GM21717 (cell line): Measurements from ENCODE around the gene NGEF.
"Not testable (repeated sequence)": the region's sequence is repeated elsewhere in the genome, so short reads cannot be mapped to it uniquely, and the experiment has no call there.

Experiments used
- ATAC-seq: cut with Tn5 transposase; IDR thresholded peaks from one replicate; pipeline ENCODE4 v1.9.1; 2021; ENCODE audit warnings: mild to moderate bottlenecking, moderate library complexity; ENCODE audit not compliant: unreplicated experiment

NGEF gene

DNA sequence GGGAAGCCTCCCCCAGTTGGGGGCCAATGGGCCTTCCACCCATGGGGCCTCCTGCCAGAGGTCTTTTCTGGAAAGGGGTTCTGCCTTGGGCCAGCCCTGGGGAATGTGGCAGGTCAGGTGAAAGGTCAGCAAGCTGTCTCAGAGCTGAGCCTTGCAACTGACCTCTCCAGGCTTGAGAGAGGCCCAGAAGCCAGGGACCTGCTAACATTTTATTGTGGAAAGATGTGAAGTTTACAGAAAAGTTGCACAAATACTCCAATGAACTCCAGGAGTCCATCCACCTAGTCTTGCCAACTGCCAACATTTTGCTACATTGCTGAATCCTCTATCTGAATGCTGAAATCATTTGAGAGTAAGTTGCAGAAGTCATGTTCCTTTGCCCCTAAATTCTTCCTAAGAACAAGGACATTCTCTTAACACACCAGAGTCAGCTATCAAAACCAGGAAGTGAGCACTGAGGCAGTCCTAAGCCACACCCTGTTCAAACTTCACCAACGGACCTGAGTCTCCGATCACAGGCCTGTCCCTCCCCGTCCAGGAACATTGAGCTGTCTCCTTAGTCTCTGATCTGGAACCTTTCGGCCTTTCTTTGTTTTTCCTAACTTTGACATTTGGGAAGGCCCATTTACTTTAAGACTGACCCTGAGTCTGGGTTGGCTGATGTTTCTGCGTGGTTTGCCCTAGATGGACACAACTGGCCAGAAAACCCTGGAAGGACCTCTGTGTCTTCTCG, 139.0 kb downstream of the NGEF start:
- ATAC-seq = no peak

DNA sequence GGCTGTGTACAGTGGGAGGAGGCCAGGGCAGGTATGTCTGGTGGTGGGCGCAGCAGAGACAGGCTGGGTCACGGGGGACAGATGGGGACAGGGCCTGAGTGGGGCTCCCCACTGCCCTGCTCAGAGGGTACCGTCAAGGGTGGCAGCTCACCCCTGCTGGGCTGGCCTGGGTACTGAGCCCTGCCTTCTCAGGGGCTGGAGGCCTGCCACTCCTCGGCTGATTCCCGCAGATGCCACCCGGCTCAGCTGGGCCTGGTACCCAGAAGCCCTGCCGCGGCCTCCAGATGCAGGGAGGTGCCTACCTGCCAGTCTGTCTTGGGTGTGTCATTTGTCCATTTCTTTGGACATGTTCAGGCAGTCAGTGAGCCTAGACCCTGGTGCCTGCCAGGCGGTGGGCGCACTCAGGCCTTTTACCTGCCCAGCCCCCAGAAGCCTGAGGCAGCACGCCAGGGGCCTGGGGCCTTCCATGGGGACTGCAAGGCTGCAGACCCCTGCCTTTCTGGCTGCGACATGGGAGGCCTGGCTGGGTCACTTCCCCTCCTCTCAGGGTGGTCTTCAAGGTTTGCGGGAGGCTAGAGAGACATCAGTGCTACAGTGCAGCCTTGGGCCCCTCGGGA, 139.7 kb downstream of the NGEF start:
- no peak for ATAC-seq

DNA sequence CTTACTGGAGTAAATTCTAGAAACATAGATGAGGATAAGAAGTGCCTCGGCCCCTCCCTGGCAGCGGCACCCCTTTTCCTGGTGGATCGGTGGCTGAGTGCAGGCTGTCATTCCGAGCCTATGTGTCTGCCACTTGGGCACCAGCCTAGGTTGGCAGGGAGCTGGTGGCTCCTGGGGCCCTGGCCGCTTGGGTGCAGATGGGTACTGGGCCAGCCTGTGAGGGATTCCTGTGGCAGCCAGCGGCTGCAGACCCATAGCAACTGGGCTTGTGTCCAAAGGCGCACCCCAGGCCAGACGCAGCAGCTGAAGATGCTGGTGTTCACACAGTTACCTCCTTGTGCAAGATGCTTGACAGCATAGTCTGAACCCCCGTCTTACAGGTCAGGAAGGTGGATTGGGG, 140.2 kb downstream of the NGEF start:
- ATAC-seq = no peak

DNA sequence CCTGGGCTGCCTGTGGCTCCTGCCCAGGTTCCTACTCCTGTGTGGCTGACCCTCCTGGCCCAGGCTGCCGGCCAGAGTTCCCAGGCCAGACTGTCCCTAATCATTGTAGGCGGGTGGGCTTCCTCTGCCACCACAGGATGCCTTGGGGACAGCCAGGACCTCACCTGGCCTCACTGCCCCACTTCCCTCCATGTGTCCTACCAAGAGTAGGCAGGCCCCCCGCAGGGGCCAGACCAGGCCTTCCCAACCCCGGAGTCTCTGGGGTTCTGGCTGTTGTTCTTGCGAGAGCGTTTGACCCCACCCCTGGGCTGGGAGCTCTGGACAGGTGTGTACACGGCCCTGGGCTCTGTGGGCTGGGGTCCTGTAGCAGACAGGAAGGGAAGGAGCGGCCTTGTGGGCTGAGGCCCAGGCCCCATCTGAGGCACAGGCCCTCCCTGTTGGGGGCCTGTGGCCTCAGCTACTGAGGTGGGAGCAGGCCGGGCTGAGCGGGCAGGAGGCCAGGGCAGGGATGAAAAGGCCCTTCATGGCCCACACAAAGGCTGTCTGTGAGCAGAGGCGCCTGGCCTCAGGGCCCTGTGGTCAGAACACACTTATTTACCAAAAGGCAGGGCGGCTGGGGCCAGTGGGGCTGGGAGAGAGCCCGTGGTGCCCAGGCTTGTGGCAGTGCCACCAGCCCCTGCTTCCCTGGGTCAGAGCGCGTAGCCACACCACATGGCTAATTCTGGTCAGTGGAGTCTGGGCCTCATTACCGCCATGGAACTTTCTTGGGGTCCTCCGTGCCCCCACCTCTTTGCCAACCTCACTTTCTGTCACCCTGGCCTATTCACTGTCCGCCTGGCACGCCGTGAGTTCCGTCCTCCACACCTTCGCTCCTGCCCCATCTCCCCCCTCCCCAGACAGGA, 141.0 kb downstream of the NGEF start:
- no peak for ATAC-seq

DNA sequence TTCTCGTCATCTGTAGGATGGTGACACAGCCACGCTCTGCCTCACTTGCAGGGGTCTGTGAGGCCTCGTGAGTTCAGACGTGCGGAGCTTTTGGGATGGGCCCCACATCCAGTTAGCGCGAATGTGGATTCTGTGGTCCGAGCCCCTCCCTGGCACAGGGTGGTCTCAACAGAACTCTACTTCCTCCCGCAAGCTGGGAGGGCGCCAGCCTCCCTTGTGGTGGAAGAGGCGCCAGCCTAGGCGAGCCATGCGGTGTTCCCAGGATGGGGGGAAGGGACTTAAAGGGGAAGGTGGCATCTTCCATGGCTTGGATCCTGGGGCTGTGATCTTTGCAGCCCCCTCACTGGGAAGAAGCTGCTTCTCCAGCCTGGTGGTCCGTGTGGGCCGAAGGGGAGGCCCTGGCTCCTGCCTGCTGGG, 141.6 kb downstream of the NGEF start:
- ATAC-seq = no peak

DNA sequence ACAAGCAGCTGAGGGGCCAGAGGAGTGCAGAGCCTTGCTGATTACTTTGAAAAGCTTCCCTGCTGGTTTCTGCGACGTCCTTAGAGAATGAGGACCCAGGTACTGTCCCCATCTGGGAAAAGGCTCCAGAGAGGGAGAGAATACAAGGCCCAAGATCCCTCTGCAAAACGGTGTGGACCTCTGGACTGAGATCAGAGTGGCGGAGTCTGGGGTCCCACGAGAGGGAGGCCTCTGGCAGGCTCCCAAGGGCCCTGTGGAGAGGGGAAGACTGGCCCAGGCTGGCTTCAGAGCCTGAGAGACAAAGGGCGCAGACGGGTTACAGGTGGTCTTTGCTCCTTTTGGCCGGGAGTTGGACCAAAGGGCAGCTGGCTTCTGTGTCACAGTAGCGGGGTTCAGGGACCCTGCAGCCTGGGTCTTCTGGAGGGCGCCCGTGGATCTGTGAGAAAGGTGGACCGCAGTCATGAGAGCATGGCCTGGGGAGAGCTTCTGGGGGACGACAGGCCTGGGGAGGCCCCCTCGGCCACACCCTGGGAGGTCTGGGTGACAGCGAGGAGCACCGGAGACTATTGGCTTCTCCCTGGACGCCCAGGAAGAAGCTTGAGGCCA, 142.2 kb downstream of the NGEF start:
- no peak for ATAC-seq

DNA sequence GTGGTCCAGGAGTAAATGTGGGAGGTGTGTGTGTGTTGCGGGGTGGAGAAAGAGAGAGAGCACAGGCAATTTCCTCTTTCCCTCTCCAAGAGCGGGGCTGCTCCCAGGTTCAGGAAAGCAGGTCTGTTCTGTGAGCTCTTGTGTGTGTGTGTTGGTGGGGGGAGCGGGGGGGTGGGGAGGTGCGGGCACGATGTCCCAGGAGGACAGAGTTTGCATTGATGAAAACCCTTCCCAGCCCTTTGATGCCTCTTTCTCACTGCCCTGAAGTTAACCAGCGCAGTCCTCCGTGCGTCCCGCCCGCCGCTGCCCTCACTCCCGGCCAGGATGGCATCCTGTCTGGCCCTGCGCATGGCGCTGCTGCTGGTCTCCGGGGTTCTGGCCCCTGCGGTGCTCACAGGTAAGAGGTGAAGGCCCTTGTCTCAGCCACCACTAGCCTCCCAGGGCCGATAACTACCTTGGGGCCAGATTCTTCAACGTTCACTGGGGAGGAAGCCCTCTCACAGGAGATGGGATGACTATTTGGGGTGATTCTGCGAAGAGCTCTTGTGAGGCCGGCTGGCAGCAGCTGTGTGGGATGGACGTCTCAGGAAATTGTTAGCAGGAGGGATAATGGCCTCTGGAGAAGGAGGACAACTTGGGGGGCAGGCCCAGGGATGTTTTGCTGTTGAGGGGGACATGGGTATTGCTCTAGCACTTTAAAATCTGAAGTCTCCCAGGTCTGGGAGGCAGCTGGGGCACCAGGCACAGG, 142.9 kb downstream of the NGEF start, which contains the start of gene SNORC:
Gene SNORC, plus strand, starts transcription at position 247 of the 748 bp plus-strand sequence. Its CDS starts 78 bp downstream, at position 325.
- ATAC-seq = no peak

DNA sequence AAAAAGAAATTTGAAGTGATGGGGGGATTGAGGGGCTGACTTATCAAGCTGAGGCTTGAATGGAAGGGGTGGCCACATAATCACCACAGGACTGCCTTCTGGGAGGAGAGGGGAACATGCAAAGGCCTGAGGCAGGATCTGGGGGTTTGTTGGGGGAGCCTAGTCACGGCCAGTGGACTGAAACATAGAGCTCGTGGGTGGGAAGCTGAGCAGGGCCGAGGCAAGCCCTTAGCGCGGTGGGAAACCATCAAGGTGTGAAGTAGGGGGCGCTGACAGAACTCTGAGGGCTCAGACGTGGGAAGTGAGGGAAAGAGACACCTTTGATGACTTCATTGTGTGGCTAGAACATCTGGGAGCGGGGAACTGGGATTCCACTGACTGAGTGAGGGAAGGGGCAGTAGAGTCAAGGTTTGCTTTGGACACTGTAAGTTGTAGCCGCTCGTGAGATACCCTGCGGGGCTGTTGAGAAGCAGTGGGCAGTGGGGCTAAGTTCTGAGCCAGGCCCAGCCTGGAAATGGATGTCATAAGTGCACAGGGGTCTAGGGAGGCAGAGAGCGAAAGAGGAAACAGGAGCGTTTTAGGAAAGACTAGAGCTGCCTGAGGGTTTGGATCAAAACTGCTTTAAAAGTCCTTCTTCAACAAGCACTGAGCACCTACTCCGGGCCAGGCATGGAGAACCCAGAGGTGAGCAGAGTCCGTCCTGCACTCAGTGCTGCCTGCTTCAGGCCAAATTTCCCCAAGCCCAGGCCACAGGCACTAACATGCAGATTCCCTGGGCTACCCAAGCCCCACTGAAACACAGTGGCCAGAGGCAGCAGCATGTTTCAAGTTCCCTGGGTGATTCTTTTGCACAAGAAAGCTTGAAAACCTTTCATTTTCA, 143.7 kb downstream of the NGEF start:
- ATAC-seq = no peak

DNA sequence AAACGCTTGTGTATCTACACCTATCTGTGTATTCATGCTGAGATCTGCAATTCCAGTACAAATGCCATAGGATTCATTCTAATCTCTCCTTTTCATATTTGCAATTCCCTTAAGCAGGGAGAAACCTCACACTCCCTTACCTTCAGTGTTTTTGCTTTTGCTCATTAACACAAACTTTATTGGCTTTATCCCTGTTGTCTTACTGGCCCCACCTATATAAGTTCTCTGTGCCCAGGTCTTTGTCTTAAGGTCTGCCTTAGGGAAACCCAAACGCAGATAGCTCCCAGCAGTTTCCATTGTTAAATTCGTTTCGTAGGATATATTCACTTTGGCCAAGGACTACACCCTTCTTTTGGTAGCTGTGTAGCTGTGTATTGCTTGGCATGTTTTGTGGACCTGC, 147.0 kb downstream of the NGEF start:
- no peak for ATAC-seq

DNA sequence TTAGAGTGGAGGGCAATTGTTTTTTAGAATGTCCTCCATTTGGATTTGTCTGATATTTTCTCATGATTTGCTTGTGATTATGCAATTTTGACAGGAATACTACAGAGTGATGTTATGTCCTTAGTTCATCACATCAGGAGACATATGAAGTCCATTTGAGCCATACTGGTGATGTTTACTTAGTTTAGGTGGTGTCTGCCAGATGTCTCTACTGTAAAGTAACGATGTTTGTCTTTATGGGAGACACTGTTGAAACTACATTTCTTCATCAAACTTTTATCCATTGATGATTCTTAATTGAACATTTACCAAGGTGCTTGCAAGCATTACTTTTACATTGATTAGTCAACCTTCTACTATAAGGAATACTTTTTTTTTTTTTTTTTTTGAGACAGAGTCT, 147.9 kb downstream of the NGEF start:
- no peak for ATAC-seq

DNA sequence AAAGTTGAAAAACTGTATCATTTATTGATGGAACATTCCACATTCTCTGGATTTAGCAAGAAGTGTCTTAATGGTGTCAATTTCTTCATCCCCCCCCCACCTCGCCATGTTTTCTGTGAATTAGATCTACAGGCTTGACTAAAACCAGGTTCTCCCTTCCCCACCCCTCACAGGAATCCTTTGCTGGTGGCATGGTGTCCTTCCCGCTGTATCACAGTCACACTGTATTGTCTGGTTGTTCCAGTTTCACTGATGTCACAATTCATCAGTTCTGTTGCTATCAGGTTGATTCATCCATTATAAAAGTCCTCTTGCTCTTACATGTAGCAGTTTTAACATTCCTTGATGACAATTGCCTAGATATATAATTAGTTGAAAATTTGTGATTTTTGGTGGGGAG, 149.1 kb downstream of the NGEF start:
- no peak for ATAC-seq

DNA sequence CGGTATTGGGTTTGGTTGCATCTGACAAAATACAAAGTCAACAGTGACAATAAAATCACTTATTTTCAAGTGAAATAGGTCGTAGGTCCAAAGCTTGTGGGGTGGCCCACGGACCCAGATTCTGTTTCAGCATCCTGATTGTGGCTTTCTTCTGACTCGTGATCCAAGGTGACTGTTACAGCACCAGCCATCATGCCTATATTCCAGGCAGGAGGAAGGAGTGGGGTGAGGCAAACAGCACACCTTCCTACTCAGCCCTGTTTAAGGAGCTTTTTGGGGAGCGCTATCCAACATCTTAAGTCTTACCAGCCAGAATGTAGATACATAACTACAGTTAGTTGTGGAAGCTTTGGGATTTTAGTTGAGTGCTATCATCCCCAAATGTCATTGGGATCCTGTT, 151.7 kb downstream of the NGEF start:
- no peak for ATAC-seq

DNA sequence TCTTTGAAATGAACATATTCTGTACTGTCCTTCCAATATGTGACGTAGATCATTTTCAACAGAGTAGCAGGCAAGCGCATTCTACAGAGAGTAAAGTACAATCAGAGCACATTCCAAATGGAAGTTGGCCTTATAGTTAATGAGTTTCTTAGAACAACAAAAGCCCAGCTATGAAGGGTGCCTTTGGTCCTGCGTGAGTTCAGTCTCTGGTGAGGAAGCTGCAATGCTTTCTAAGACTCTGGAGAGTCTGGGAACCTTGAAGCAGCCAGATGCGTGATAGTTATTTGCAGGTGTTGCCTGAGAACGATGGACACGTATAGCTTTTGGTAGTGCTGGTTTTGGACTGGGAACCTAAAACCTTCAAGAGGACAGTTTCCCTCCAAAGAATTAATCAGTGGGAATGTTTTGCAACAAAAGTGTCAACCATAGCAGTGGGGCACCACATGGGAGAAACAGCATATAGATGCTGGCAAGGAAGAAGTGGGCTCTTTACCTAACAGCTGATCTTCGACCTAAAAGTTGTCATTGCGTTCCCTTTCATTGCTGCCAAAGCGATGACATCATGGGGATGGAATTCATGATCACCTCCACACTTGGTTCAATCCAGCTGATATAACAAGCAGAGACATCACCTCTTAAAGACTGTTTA, 152.3 kb downstream of the NGEF start:
- no peak for ATAC-seq

DNA sequence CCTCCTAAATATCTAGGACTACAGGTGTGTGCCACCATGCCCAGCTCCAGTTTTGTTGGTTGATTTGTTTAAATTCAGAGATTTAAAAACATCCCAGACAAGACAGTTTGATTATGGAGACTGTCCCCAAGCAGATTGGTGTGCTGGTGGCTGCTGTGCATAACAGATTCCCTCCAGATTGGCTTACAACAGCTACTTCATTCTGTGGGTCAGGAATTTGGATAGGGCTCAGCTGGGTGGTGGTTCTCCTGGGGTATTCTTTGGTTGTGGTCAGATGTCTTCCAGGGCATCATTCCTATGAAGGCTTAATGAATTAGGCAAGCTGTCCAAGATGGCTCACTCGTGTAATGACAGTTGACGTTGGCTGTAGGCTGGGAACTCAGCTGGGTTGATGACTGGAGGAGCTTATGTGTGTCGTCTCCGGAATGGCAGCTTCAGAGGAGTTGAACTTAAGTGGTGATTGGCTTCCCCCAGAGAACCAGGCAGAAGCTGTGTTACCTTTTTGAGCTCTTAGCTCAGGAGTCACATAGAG, 153.6 kb downstream of the NGEF start:
- no peak for ATAC-seq

DNA sequence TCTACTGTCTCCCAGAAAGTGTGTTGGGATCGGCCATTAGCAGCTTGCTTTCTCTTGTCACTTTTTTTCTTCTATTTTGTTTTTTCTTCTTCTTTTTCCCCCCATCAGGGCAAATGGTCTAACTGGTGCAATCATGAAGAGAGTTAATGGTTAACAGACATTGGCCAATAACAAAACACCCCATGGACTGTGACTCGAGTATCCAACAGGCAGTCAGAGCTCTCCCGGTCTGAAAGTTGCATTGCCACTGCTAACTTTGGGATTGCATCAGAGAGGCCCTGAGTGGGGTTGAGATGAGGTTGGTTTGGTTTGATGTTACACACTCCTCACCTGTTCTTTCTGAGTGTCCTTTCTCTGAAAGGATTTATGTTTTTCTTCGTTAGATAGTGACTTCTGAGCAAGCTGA, 155.9 kb downstream of the NGEF start:
- ATAC-seq = no peak

DNA sequence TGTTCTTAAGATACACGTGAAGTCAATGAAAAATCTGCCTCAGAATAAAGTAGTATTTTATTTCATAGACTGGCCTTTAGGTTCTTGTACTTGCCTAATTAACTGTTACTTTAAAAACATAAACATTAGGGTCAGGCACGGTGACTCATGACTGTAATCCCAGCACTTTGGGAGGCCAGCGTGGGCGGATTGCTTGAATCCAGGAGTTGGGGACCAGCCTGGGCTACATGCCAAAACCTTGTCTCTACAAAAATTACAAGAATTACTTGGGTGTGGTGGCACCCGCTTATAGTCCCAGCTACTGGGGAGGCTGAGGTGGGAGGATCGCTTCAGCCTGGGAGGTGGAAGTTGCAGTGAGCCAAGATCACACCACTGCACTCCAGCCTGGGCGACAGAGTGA, 159.0 kb downstream of the NGEF start:
- no peak for ATAC-seq

DNA sequence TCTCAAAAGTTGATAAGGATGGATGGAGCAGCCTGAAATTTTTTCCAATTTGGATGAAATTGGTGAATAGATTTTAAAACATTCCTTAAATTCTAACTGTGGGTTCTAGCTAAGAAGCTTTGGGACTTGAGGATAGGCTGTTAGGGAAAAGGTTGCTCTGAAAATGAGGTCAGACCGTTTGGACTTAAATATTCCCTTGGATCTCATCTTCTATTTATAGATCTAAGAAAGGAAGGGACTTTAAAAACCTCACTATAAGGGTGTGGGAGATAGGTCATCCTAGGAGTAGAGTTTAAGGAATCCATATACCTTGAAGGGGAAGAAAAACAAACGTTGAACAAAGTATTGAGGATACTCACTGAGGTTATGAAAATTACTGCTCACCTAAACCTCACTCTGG, 160.4 kb downstream of the NGEF start:
- ATAC-seq = no peak

DNA sequence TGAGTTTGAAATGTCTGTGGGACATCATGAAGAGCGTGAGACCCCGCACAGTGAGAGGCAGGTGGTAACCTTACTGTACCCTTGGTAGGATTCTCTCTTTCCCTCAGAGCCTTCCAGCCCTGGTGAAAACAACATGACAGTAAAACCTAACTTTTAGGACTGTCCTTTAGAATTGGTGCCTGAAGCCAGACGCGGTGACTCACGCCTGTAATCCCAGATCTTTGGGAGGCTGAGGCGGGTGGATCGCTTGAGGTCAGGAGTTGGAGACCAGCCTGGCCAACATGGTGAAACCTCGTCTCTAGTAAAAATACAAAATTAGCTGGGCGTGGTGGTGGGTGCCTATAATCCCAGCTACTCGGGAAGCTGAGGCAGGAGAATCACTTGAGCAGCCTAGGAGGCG, 161.0 kb downstream of the NGEF start:
- ATAC-seq = not testable (repeated sequence)

DNA sequence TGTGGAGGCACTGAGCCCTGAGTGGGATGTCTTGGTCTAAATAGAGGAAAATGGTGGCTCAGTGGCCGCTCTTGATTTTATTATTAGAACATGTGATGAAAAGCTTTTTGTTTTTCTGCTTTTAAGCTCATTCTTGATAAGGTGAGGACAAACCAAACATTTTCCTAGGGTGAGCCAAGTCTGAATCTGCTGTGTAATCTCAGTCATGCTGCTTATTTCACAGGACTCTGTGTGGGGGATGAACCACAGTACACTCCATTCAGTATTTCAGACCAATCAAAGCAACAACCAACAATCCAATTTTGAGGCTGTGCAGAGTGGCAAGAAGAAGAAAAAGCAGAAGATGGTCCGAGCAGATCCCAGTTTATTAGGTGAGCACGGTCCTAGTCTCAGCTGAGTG, 163.0 kb downstream of the NGEF start:
- ATAC-seq = no peak
